ENCODE data around the gene NCS1.

The NCS1 gene

GRCh38 chr9:130143279-130143893 lies 28.8 kb upstream of the NCS1 start:
- H3K27ac ChIP-seq = peak overlapping the region; percentile 14 to 31
- no peaks in the 10 kb centered on the region for H3K27me3 ChIP-seq
- no peaks in the 10 kb centered on the region for H3K9me3 ChIP-seq
- no peak overlapping the region for H3K4me3 ChIP-seq
- intact Hi-C loops (cut with DNase I; ENCODE audit: low total_unique reads) = no loop called here
- no peak for DNase-seq
- H3K36me3 ChIP-seq = no peaks in the 10 kb centered on the region
- TF ChIP-seq, protein P1, sequence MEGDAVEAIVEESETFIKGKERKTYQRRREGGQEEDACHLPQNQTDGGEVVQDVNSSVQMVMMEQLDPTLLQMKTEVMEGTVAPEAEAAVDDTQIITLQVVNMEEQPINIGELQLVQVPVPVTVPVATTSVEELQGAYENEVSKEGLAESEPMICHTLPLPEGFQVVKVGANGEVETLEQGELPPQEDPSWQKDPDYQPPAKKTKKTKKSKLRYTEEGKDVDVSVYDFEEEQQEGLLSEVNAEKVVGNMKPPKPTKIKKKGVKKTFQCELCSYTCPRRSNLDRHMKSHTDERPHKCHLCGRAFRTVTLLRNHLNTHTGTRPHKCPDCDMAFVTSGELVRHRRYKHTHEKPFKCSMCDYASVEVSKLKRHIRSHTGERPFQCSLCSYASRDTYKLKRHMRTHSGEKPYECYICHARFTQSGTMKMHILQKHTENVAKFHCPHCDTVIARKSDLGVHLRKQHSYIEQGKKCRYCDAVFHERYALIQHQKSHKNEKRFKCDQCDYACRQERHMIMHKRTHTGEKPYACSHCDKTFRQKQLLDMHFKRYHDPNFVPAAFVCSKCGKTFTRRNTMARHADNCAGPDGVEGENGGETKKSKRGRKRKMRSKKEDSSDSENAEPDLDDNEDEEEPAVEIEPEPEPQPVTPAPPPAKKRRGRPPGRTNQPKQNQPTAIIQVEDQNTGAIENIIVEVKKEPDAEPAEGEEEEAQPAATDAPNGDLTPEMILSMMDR (IDR thresholded peaks at IDR 0.05) = no peak
- H3K4me1 ChIP-seq = peaks cover 0 to 35% (median 22%) of the 10 kb centered on the region in 4 donors

DNA sequence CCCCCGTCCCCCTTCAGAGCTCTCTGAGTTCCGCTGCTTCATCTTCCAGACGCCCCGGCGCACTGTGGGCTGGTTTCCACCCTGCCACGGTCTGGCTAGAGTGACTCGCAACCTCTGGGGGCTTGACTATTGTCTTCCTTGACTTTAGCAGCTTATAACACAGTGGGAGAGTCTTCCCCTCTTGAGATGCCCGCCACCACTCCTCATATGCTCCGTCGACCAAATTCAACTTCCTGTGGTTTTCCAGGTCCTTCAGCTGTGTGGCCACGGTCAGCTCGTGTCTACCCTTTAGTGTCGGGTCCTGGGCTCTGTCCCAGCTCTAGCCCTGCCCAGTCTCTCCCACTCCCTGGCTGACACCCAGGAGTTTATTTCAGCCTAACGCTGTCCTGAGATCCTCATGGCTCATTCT lies 28.2 kb upstream of the NCS1 start:
- Histone ChIP-seq H3K27ac (peak overlapping the region; percentile 14 to 31), H3K36me3 (no peaks in the 10 kb centered on the region), H3K4me3 (no peak overlapping the region), H3K27me3 (no peaks in the 10 kb centered on the region), H3K9me3 (no peaks in the 10 kb centered on the region), H3K4me1 (peaks cover 0 to 30% (median 16%) of the 10 kb centered on the region in 4 donors)
- TF ChIP-seq, protein P1 (IDR thresholded peaks at IDR 0.05) = no peak
- peak in 1 of 2 donors; percentile 76 for DNase-seq
- intact Hi-C loops (cut with DNase I; ENCODE audit: low total_unique reads) = no loop called here

GRCh38 chr9:130144703-130145102 lies 27.5 kb upstream of the NCS1 start:
- no peaks in the 10 kb centered on the region for H3K36me3 ChIP-seq
- H3K9me3 ChIP-seq = no peaks in the 10 kb centered on the region
- H3K4me3 ChIP-seq = no peak overlapping the region
- DNase-seq = no peak
- intact Hi-C loops (cut with DNase I; ENCODE audit: low total_unique reads) = no loop called here
- no peak overlapping the region for H3K27ac ChIP-seq
- TF ChIP-seq, protein P1 (IDR thresholded peaks at IDR 0.05) = no peak
- H3K4me1 ChIP-seq = peaks cover 0 to 22% (median 12%) of the 10 kb centered on the region in 4 donors
- H3K27me3 ChIP-seq = no peaks in the 10 kb centered on the region

GRCh38 chr9:130145658-130146057 lies 26.5 kb upstream of the NCS1 start:
- Histone ChIP-seq H3K4me3 (no peak overlapping the region), H3K4me1 (peaks cover 0 to 15% (median 12%) of the 10 kb centered on the region in 4 donors), H3K27me3 (no peaks in the 10 kb centered on the region), H3K9me3 (no peaks in the 10 kb centered on the region), H3K36me3 (no peaks in the 10 kb centered on the region), H3K27ac (no peak overlapping the region)
- TF ChIP-seq, protein P1 (IDR thresholded peaks at IDR 0.05) = no peak
- no peak for DNase-seq
- intact Hi-C loops (cut with DNase I; ENCODE audit: low total_unique reads) = no loop called here

GRCh38 chr9:130147198-130147597 lies 25.0 kb upstream of the NCS1 start:
- Histone ChIP-seq H3K4me1 (peaks cover 0 to 15% (median 12%) of the 10 kb centered on the region in 4 donors), H3K27me3 (no peaks in the 10 kb centered on the region), H3K9me3 (no peaks in the 10 kb centered on the region), H3K4me3 (no peak overlapping the region), H3K36me3 (no peaks in the 10 kb centered on the region), H3K27ac (no peak overlapping the region)
- TF ChIP-seq, protein P1 (IDR thresholded peaks at IDR 0.05) = no peak
- intact Hi-C loops (cut with DNase I; ENCODE audit: low total_unique reads) = no loop called here
- no peak for DNase-seq

All from tibial artery (tissue), 4 donors.